SK-N-SH (cell line): ENCODE data around the gene NAV2. TPM values are rescaled to one million over a fixed set of nuclear protein-coding genes. Genes with fewer than 3 reads are reported as not detected.

Experiments used
- CTCF ChIA-PET: fragments of 300-600, 350-600 bp; formaldehyde crosslinking; extraction: SDS; loops from one replicate; lab custom pipeline; 2021; lab: Yijun Ruan, JAX
- POLR2A ChIA-PET: fragments of 350-600 bp; sonication (Branson Sonifier 250); formaldehyde crosslinking; extraction: SDS; loops from one replicate; lab custom pipeline; 2020; ENCODE audit warnings: antibody characterized with exemption, inconsistent platforms; lab: Yijun Ruan, JAX
- DNase-seq: peaks from one replicate; pipeline ENCODE4 v3.0.0; 2012
- H2AFZ ChIP-seq: fragments of 200-600 bp; sonication (generic); 2 replicates; pipeline ENCODE4 v1.8.1; 2016; ENCODE audit warnings: antibody characterized with exemption, mild to moderate bottlenecking, low read depth
- H3F3A ChIP-seq: fragments of 200-600 bp; sonication (generic); replicated peaks from 2 replicates; pipeline ENCODE3; 2016; ENCODE audit warnings: antibody characterized with exemption, mild to moderate bottlenecking; ENCODE audit not compliant: insufficient read depth
- H3K27ac ChIP-seq, 2 experiments: fragments of 200-500 bp in 1 of 2; fragments of 200-600 bp in 1 of 2; sonication (Bioruptor generic) in 1 of 2; sonication (generic), shearing (Covaris generic) in 1 of 2; 2 replicates each; pipeline versions ENCODE4 v1.5.1 to v1.6.1; 2014 to 2016; ENCODE audit warnings: low read depth in 2 of 2, inconsistent platforms in 1 of 2, low read length in 1 of 2, mild to moderate bottlenecking in 1 of 2, mixed read lengths in 1 of 2
- H3K27me3 ChIP-seq: fragments of 200-600 bp; sonication (generic), shearing (Covaris generic); 2 replicates; pipeline ENCODE4 v1.6.1; 2016; ENCODE audit warnings: mixed run types; ENCODE audit not compliant: insufficient read depth
- H3K36me3 ChIP-seq, 2 experiments: fragments of 200-500 bp in 1 of 2; fragments of 200-600 bp in 1 of 2; sonication (Bioruptor generic) in 1 of 2; sonication (generic) in 1 of 2; replicated peaks in 1 of 2; 2 replicates each; pipeline versions ENCODE3 to v1.5.1; 2014 to 2016; ENCODE audit warnings: low read length in 1 of 2, mild to moderate bottlenecking in 1 of 2; ENCODE audit not compliant: insufficient read depth in 2 of 2, control insufficient read depth in 1 of 2
- H3K4me1 ChIP-seq, 2 experiments: fragments of 200-500 bp in 1 of 2; fragments of 200-600 bp in 1 of 2; sonication (Bioruptor generic) in 1 of 2; sonication (generic), shearing (Covaris generic) in 1 of 2; 2 replicates each; pipeline versions ENCODE4 v1.5.1 to v1.6.1; 2014 to 2016; ENCODE audit warnings: low read depth in 1 of 2, low read length in 1 of 2, mixed run types in 1 of 2; ENCODE audit not compliant: insufficient read depth in 2 of 2, control insufficient read depth in 1 of 2
- H3K4me2 ChIP-seq: fragments of 200-600 bp; sonication (generic), shearing (Covaris generic); 2 replicates; pipeline ENCODE4 v1.6.1; 2017; ENCODE audit warnings: mixed run types
- H3K4me3 ChIP-seq, 2 experiments: fragments of 200-500 bp in 1 of 2; fragments of 200-600 bp in 1 of 2; sonication (Bioruptor generic) in 1 of 2; sonication (generic), shearing (Covaris generic) in 1 of 2; 2 replicates each; pipeline versions ENCODE4 v1.5.1 to v1.8.1; 2014 to 2016; ENCODE audit warnings: low read depth in 2 of 2, inconsistent platforms in 1 of 2, low read length in 1 of 2, mild to moderate bottlenecking in 1 of 2, mixed read lengths in 1 of 2, moderate library complexity in 1 of 2
- H3K79me2 ChIP-seq: fragments of 200-600 bp; sonication (generic); 2 replicates; pipeline ENCODE4 v1.8.1; 2017; ENCODE audit warnings: mild to moderate bottlenecking; ENCODE audit not compliant: insufficient read depth
- H3K9ac ChIP-seq: fragments of 200-600 bp; sonication (generic); 2 replicates; pipeline ENCODE4 v1.6.1; 2017; ENCODE audit warnings: mixed run types
- H3K9me2 ChIP-seq: fragments of 200-600 bp; sonication (generic); 2 replicates; pipeline ENCODE4 v1.6.1; 2017; ENCODE audit warnings: mixed run types
- H3K9me3 ChIP-seq: fragments of 200-600 bp; sonication (generic); 2 replicates; pipeline ENCODE4 v1.6.1; 2017; ENCODE audit warnings: mixed run types, mild to moderate bottlenecking, moderate library complexity
- H4K20me1 ChIP-seq: fragments of 200-600 bp; sonication (generic); 2 replicates; pipeline ENCODE4 v1.6.1; 2017; ENCODE audit warnings: mild to moderate bottlenecking, mixed run types; ENCODE audit not compliant: insufficient read depth
- EP300 ChIP-seq, 2 experiments: IDR thresholded peaks; 2 replicates each; pipeline versions ENCODE4 v1.4.0 to v1.6.1; 2012; ENCODE audit warnings: borderline replicate concordance in 1 of 2, low read depth in 1 of 2, low read length in 1 of 2
- EZH2phosphoT487 ChIP-seq: fragments of 200-600 bp; sonication (generic); IDR thresholded peaks from 2 replicates; pipeline ENCODE4 v1.6.1; 2017; ENCODE audit warnings: low read depth, mixed run types, mild to moderate bottlenecking, antibody characterized with exemption, moderate library complexity, borderline replicate concordance
- FOXJ3 ChIP-seq: sonication (generic); formaldehyde crosslinking; IDR thresholded peaks from 2 replicates; pipeline ENCODE4 v1.5.1; 2020; ENCODE audit warnings: mild to moderate bottlenecking, missing genetic modification reagents
- GABPA ChIP-seq: IDR thresholded peaks from 2 replicates; pipeline ENCODE4 v1.4.0; 2012; ENCODE audit warnings: low read depth, mild to moderate bottlenecking
- MXI1 ChIP-seq: IDR thresholded peaks from 2 replicates; pipeline ENCODE4 v1.6.1; 2012; ENCODE audit warnings: mild to moderate bottlenecking, low read depth, low read length, improper control_type of control experiment
- SIN3A ChIP-seq: IDR thresholded peaks from 2 replicates; pipeline ENCODE4 v1.6.1; 2012; ENCODE audit warnings: low read depth, mild to moderate bottlenecking, low read length, moderate library complexity, borderline replicate concordance
- YY1 ChIP-seq: IDR thresholded peaks from 2 replicates; pipeline ENCODE4 v1.4.0; 2012; ENCODE audit warnings: low read depth, mild to moderate bottlenecking
- whole genome bisulfite sequencing: methylation state at CpG from one replicate; pipeline ENCODE4 v1.1.6; 2017; ENCODE audit warnings: low lambda C conversion rate; 5-methylcytosine and 5-hydroxymethylcytosine counted together
- polyA plus RNA-seq, 3 experiments: library from polyadenylated mRNA; depleted of rRNA; stranded (reverse); fragments of >200 nt; gene quantifications; 2 replicates each; pipeline ENCODE4 v1.2.3, GENCODE V29; 2012
- TF ChIP-seq, protein P1 (sequence below): IDR thresholded peaks from 2 replicates; pipeline ENCODE4; 2012
- TF ChIP-seq, protein P2 (sequence below): IDR thresholded peaks from 2 replicates; pipeline ENCODE4 v1.4.0; 2012; ENCODE audit warnings: low read depth, borderline replicate concordance
- TF ChIP-seq, protein P3 (sequence below): fragments of 200-600 bp; sonication (generic); IDR thresholded peaks from 2 replicates; pipeline ENCODE4 v1.6.1; 2017; ENCODE audit warnings: antibody characterized with exemption, mild to moderate bottlenecking, moderate library complexity
- TF ChIP-seq, protein P4 (sequence below): IDR thresholded peaks from 2 replicates; pipeline ENCODE4 v1.4.0; 2012; ENCODE audit warnings: low read depth, borderline replicate concordance

The NAV2 gene
- polyA plus RNA-seq, 1 of the 3 experiments (the other 2 are of a cell fraction), result 26.2 TPM

DNA sequence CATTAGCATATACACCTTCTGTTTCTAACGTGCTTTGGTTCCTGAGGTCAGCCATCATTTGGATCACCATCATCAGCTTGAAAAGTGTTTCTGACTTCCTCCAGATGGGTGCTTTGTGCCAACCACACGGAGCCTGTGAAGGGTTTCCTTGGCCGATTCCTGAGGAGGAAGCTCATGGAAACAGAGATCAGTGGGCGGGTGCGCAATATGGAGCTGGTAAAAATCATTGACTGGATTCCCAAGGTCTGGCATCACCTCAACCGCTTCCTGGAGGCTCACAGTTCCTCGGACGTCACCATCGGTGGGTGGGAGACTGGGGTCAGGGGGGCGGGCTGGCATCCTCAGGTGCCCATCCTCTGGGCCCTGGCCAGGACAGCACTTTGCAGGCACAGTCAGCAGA, 392.8 kb downstream of the NAV2 start:
- Histone ChIP-seq H3K4me1 (peaks cover 6 to 19% of the 10 kb centered on the region in 2 experiments; a peak in 3 of 4 replicates), H3K9me3 (no peaks in the 10 kb centered on the region), H3K4me2 (no peak overlapping the region), H4K20me1 (no peaks in the 10 kb centered on the region), H3K79me2 (peaks cover 12% of the 10 kb centered on the region; the same call in 1 of the 2 replicates), H3K9ac (no peak overlapping the region), H3K4me3 (no peak overlapping the region), H3K36me3 (peaks cover 81 to 86% of the 10 kb centered on the region in 2 experiments), H3K27me3 (no peaks in the 10 kb centered on the region), H3K9me2 (no peaks in the 10 kb centered on the region), H3F3A (peaks cover 39% of the 10 kb centered on the region), H3K27ac (no peak overlapping the region), H2AFZ (no peak overlapping the region)
- no peak for DNase-seq
- CTCF ChIA-PET, result interaction anchor here (1.1 to 2.1 kb wide), 4 partner anchors 11 to 199 kb away, joined by 3 to 8 read pairs (median 6); no protein-coding TSS in a partner anchor
- WGBS, result 97% methylated on average over 2 of the region's 10 CpGs
- TF ChIP-seq EP300 (IDR thresholded peaks at IDR 0.05; ENCODE audit: borderline replicate concordance in 1 of 2, low read depth in 1 of 2, low read length in 1 of 2), result no peak
- no peak for TF ChIP-seq SIN3A
- TF ChIP-seq, protein P1, sequence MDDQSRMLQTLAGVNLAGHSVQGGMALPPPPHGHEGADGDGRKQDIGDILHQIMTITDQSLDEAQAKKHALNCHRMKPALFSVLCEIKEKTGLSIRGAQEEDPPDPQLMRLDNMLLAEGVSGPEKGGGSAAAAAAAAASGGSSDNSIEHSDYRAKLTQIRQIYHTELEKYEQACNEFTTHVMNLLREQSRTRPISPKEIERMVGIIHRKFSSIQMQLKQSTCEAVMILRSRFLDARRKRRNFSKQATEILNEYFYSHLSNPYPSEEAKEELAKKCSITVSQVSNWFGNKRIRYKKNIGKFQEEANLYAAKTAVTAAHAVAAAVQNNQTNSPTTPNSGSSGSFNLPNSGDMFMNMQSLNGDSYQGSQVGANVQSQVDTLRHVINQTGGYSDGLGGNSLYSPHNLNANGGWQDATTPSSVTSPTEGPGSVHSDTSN, result no peak
- TF ChIP-seq, protein P2, sequence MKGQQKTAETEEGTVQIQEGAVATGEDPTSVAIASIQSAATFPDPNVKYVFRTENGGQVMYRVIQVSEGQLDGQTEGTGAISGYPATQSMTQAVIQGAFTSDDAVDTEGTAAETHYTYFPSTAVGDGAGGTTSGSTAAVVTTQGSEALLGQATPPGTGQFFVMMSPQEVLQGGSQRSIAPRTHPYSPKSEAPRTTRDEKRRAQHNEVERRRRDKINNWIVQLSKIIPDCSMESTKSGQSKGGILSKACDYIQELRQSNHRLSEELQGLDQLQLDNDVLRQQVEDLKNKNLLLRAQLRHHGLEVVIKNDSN, result no peak
- TF ChIP-seq EZH2phosphoT487, result no peak
- TF ChIP-seq, protein P3, sequence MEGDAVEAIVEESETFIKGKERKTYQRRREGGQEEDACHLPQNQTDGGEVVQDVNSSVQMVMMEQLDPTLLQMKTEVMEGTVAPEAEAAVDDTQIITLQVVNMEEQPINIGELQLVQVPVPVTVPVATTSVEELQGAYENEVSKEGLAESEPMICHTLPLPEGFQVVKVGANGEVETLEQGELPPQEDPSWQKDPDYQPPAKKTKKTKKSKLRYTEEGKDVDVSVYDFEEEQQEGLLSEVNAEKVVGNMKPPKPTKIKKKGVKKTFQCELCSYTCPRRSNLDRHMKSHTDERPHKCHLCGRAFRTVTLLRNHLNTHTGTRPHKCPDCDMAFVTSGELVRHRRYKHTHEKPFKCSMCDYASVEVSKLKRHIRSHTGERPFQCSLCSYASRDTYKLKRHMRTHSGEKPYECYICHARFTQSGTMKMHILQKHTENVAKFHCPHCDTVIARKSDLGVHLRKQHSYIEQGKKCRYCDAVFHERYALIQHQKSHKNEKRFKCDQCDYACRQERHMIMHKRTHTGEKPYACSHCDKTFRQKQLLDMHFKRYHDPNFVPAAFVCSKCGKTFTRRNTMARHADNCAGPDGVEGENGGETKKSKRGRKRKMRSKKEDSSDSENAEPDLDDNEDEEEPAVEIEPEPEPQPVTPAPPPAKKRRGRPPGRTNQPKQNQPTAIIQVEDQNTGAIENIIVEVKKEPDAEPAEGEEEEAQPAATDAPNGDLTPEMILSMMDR, result no peak
- TF ChIP-seq, protein P4, sequence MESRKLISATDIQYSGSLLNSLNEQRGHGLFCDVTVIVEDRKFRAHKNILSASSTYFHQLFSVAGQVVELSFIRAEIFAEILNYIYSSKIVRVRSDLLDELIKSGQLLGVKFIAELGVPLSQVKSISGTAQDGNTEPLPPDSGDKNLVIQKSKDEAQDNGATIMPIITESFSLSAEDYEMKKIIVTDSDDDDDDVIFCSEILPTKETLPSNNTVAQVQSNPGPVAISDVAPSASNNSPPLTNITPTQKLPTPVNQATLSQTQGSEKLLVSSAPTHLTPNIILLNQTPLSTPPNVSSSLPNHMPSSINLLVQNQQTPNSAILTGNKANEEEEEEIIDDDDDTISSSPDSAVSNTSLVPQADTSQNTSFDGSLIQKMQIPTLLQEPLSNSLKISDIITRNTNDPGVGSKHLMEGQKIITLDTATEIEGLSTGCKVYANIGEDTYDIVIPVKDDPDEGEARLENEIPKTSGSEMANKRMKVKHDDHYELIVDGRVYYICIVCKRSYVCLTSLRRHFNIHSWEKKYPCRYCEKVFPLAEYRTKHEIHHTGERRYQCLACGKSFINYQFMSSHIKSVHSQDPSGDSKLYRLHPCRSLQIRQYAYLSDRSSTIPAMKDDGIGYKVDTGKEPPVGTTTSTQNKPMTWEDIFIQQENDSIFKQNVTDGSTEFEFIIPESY, result no peak
- TF ChIP-seq YY1, result no peak
- no peak for TF ChIP-seq FOXJ3 (CRISPR knock-in tag)
- TF ChIP-seq MXI1, result no peak
- TF ChIP-seq GABPA, result no peak
- POLR2A ChIA-PET, result no interaction called here
